Activated naive CD4-positive, alpha-beta T cell (primary cell): ENCODE measurements around the gene RAD51B.

Source experiments
- DNase-seq, 4 experiments: peaks; one replicate each; lab custom pipeline; 2025; lab: John Stamatoyannopoulos, UW

The RAD51B gene

GRCh38 chr14:68573722-68574121, 754.1 kb downstream of the RAD51B start:
- DNase-seq = no peak

- no peak for DNase-seq
Observed at GRCh38 chr14:68574461-68574860, 754.9 kb downstream of the RAD51B start.

GRCh38 chr14:68574906-68575305, 755.3 kb downstream of the RAD51B start:
- no peak for DNase-seq

- no peak for DNase-seq
Observed at GRCh38 chr14:68575426-68575825, 755.8 kb downstream of the RAD51B start.

- no peak for DNase-seq
Observed at GRCh38 chr14:68576031-68576430, 756.5 kb downstream of the RAD51B start.

GRCh38 chr14:68576496-68577244, 757.1 kb downstream of the RAD51B start:
- no peak for DNase-seq

- DNase-seq = no peak
Observed at GRCh38 chr14:68577802-68578541, 758.4 kb downstream of the RAD51B start.

GRCh38 chr14:68578597-68578996, 759.0 kb downstream of the RAD51B start:
- no peak for DNase-seq

GRCh38 chr14:68580096-68580645, 760.6 kb downstream of the RAD51B start:
- DNase-seq = no peak

GRCh38 chr14:68580671-68581070, 761.1 kb downstream of the RAD51B start:
- DNase-seq = no peak

- DNase-seq = no peak
Observed at GRCh38 chr14:68583548-68584280, 764.1 kb downstream of the RAD51B start.

- DNase-seq = no peak
Observed at GRCh38 chr14:68584786-68585185, 765.2 kb downstream of the RAD51B start.

GRCh38 chr14:68585690-68586089, 766.1 kb downstream of the RAD51B start:
- no peak for DNase-seq

- DNase-seq = no peak
Observed at GRCh38 chr14:68586896-68587751, 767.5 kb downstream of the RAD51B start.

GRCh38 chr14:68587931-68588330, 768.4 kb downstream of the RAD51B start:
- no peak for DNase-seq

- no peak for DNase-seq
Observed at GRCh38 chr14:68589447-68590200, 770.0 kb downstream of the RAD51B start.

- no peak for DNase-seq
Observed at GRCh38 chr14:68590201-68590522, 770.6 kb downstream of the RAD51B start.

- no peak for DNase-seq
Observed at GRCh38 chr14:68591786-68592185, 772.2 kb downstream of the RAD51B start.

GRCh38 chr14:68592948-68593556, 773.5 kb downstream of the RAD51B start:
- DNase-seq = no peak

- DNase-seq = no peak
Observed at GRCh38 chr14:68593806-68594536, 774.4 kb downstream of the RAD51B start.
